OCI-LY1 (cell line): ENCODE measurements around the gene NPM3.

Source experiments
- H2AFZ ChIP-seq: fragments of 200-600 bp; sonication (generic), shearing (Covaris generic); 2 replicates; pipeline ENCODE4 v1.6.0; 2014; ENCODE audit warnings: antibody characterized with exemption, mild to moderate bottlenecking, low read length
- H3F3A ChIP-seq: fragments of 200-600 bp; sonication (generic), shearing (Covaris generic); 2 replicates; pipeline ENCODE4 v1.6.0; 2014; ENCODE audit warnings: mild to moderate bottlenecking, antibody characterized with exemption, low read length, moderate library complexity; ENCODE audit not compliant: insufficient read depth
- H3K27ac ChIP-seq: fragments of 200-600 bp; sonication (generic); 2 replicates; pipeline ENCODE4 v1.5.1; 2014; ENCODE audit warnings: low read length, mixed run types, mild to moderate bottlenecking, low read depth; ENCODE audit not compliant: poor library complexity, severe bottlenecking
- H3K27me3 ChIP-seq: fragments of 200-600 bp; sonication (generic); 2 replicates; pipeline ENCODE4 v1.6.0; 2014; ENCODE audit warnings: antibody characterized with exemption, mild to moderate bottlenecking, low read length, moderate library complexity; ENCODE audit not compliant: insufficient read depth
- H3K36me3 ChIP-seq: fragments of 200-600 bp; sonication (generic); 2 replicates; pipeline ENCODE4 v1.6.1; 2014; ENCODE audit warnings: mild to moderate bottlenecking, antibody characterized with exemption, low read length, moderate library complexity, mixed read lengths; ENCODE audit not compliant: insufficient read depth
- H3K4me1 ChIP-seq: fragments of 200-600 bp; sonication (generic); 2 replicates; pipeline ENCODE4 v1.5.1; 2014; ENCODE audit warnings: mild to moderate bottlenecking, low read length, moderate library complexity; ENCODE audit not compliant: insufficient read depth, severe bottlenecking
- H3K4me2 ChIP-seq: fragments of 200-600 bp; sonication (generic), shearing (Covaris generic); 2 replicates; pipeline ENCODE4 v1.6.1; 2014; ENCODE audit warnings: low read length
- H3K4me3 ChIP-seq: fragments of 200-600 bp; sonication (generic); 2 replicates; pipeline ENCODE4 v1.5.1; 2014; ENCODE audit warnings: low read length, low read depth, mild to moderate bottlenecking, mixed read lengths; ENCODE audit not compliant: poor library complexity, severe bottlenecking
- H3K79me2 ChIP-seq: fragments of 200-600 bp; shearing (Covaris generic); 2 replicates; pipeline ENCODE4 v1.6.1; 2016; ENCODE audit warnings: mixed run types, low read length, mixed read lengths; ENCODE audit not compliant: insufficient read depth
- H3K9ac ChIP-seq: fragments of 200-600 bp; sonication (generic), shearing (Covaris generic); 2 replicates; pipeline ENCODE4 v1.6.1; 2014; ENCODE audit warnings: mild to moderate bottlenecking, low read length, mixed read lengths
- H3K9me2 ChIP-seq: fragments of 200-600 bp; sonication (generic), shearing (Covaris generic); 2 replicates; pipeline ENCODE4 v1.6.1; 2014; ENCODE audit warnings: low read depth, mild to moderate bottlenecking, low read length, mixed read lengths
- H3K9me3 ChIP-seq: fragments of 200-600 bp; shearing (Covaris generic); 2 replicates; pipeline ENCODE4 v1.6.1; 2014; ENCODE audit warnings: low read length, mixed read lengths
- H4K20me1 ChIP-seq: fragments of 200-600 bp; sonication (generic), shearing (Covaris generic); 2 replicates; pipeline ENCODE4 v1.6.0; 2016; ENCODE audit warnings: mild to moderate bottlenecking, low read length; ENCODE audit not compliant: insufficient read depth
- CTCF ChIP-seq: fragments of 200-600 bp; sonication (generic), shearing (Covaris generic); IDR thresholded peaks from 2 replicates; pipeline ENCODE4 v1.5.1; 2017; ENCODE audit warnings: mild to moderate bottlenecking, antibody characterized with exemption, low read length, moderate library complexity, mixed read lengths
- EZH2 ChIP-seq: fragments of 200-600 bp; sonication (generic), shearing (Covaris generic); IDR thresholded peaks from 2 replicates; pipeline ENCODE4 v1.8.0; 2017; ENCODE audit warnings: borderline replicate concordance, mixed run types, mild to moderate bottlenecking, antibody characterized with exemption, low read length, moderate library complexity, mixed read lengths

Gene NPM3

GRCh38 chr10:101745074-101745696 lies 38.1 kb downstream of the NPM3 start:
- Histone ChIP-seq H3K4me2 (no peak overlapping the region), H3K9me2 (no peaks in the 10 kb centered on the region), H2AFZ (no peak overlapping the region), H3K9me3 (no peaks in the 10 kb centered on the region), H3K4me1 (no peaks in the 10 kb centered on the region), H3K4me3 (no peak overlapping the region), H3K27ac (no peak overlapping the region), H3F3A (no peaks in the 10 kb centered on the region), H3K9ac (no peak overlapping the region), H3K79me2 (no peaks in the 10 kb centered on the region), H3K36me3 (no peaks in the 10 kb centered on the region), H3K27me3 (no peaks in the 10 kb centered on the region; the same call in 1 of the 2 replicates), H4K20me1 (no peaks in the 10 kb centered on the region)
- TF ChIP-seq CTCF (no peak), EZH2 (no peak)

GRCh38 chr10:101744267-101744666 lies 39.0 kb downstream of the NPM3 start:
- no peaks in the 10 kb centered on the region for H3K9me3 ChIP-seq
- no peaks in the 10 kb centered on the region for H3K36me3 ChIP-seq
- H3K27ac ChIP-seq, result no peak overlapping the region
- no peaks in the 10 kb centered on the region for H3K4me1 ChIP-seq
- H3K4me2 ChIP-seq, result no peak overlapping the region
- H3K9me2 ChIP-seq, result no peaks in the 10 kb centered on the region
- no peak overlapping the region for H2AFZ ChIP-seq
- no peaks in the 10 kb centered on the region for H4K20me1 ChIP-seq
- no peaks in the 10 kb centered on the region for H3K27me3 ChIP-seq
- no peaks in the 10 kb centered on the region for H3F3A ChIP-seq
- H3K9ac ChIP-seq, result no peak overlapping the region
- no peak overlapping the region for H3K4me3 ChIP-seq
- TF ChIP-seq EZH2 (no peak), CTCF (no peak)
- no peaks in the 10 kb centered on the region for H3K79me2 ChIP-seq

- TF ChIP-seq CTCF (no peak), EZH2 (no peak)
- no peaks in the 10 kb centered on the region for H4K20me1 ChIP-seq
- H3K4me2 ChIP-seq, result no peak overlapping the region
- H3K27ac ChIP-seq, result no peak overlapping the region
- H2AFZ ChIP-seq, result no peak overlapping the region
- H3K4me3 ChIP-seq, result no peak overlapping the region
- no peaks in the 10 kb centered on the region for H3F3A ChIP-seq
- no peaks in the 10 kb centered on the region for H3K9me3 ChIP-seq
- H3K9ac ChIP-seq, result no peak overlapping the region
- no peaks in the 10 kb centered on the region for H3K9me2 ChIP-seq
- no peaks in the 10 kb centered on the region for H3K79me2 ChIP-seq
- no peaks in the 10 kb centered on the region for H3K4me1 ChIP-seq
- H3K27me3 ChIP-seq, result no peaks in the 10 kb centered on the region
- no peaks in the 10 kb centered on the region for H3K36me3 ChIP-seq
Measured at GRCh38 chr10:101741938-101742337, 41.3 kb downstream of the NPM3 start.
